A673 (cell line): ENCODE data around the gene NEDD4L.

Experiments
- CTCF ChIP-seq: fragments of 300-800, 200-600 bp; sonication (generic); conservative IDR thresholded peaks from 2 replicates; pipeline ENCODE4 v1.5.1; 2017; ENCODE audit warnings: low read depth, mild to moderate bottlenecking, antibody characterized with exemption, low read length, moderate library complexity, mixed read lengths
- EZH2 ChIP-seq: fragments of 200-600 bp; sonication (generic); IDR thresholded peaks from 2 replicates; pipeline ENCODE4 v1.6.1; 2017; ENCODE audit warnings: borderline replicate concordance, low read depth, mild to moderate bottlenecking, mixed read lengths, antibody characterized with exemption, low read length; ENCODE audit not compliant: poor library complexity, severe bottlenecking

GRCh38 chr18:58396144-58396543 lies 352.1 kb downstream of the NEDD4L start:
- TF ChIP-seq CTCF (no peak), EZH2 (no peak)
